Activated CD8-positive, alpha-beta T cell treated with anti-CD3 and anti-CD28 coated beads for 36 hours (primary cell): ENCODE data around the gene RTKN2. TPM values are rescaled to one million over a fixed set of nuclear protein-coding genes. Genes with fewer than 3 reads are reported as not detected.

Experiments
- ATAC-seq: fragments of 200-7000 bp; cut with Tn5 transposase; one replicate; pipeline ENCODE4 v1.10.0; 2021; ENCODE audit warnings: mild to moderate bottlenecking, moderate library complexity
- CTCF ChIA-PET: fragments of 350-600 bp; sonication (Branson Sonifier 250); formaldehyde crosslinking; loops from one replicate; lab custom pipeline; 2021; ENCODE audit warnings: antibody characterized with exemption; lab: Charles Lee
- POLR2A ChIA-PET: fragments of 350-600 bp; sonication (Branson Sonifier 250); formaldehyde crosslinking; loops from one replicate; lab custom pipeline; 2021; ENCODE audit warnings: antibody characterized with exemption; lab: Charles Lee
- DNase-seq: peaks from one replicate; pipeline ENCODE4 v3.0.0-alpha.2; 2020
- H3K27ac Mint-ChIP-seq: one replicate; pipeline ENCODE4 v1.8.0; 2021; ENCODE audit warnings: mild to moderate bottlenecking, mixed read lengths
- H3K27me3 Mint-ChIP-seq: one replicate; pipeline ENCODE4 v1.8.0; 2021; ENCODE audit warnings: mixed read lengths
- H3K36me3 Mint-ChIP-seq: one replicate; pipeline ENCODE4 v1.8.0; 2021; ENCODE audit warnings: low read depth, mixed read lengths
- H3K4me1 Mint-ChIP-seq: one replicate; pipeline ENCODE4 v1.8.0; 2021; ENCODE audit warnings: low read depth, mixed read lengths
- H3K4me3 Mint-ChIP-seq: one replicate; pipeline ENCODE4 v1.8.0; 2021; ENCODE audit warnings: mild to moderate bottlenecking, moderate library complexity, mixed read lengths
- H3K9me3 Mint-ChIP-seq: one replicate; pipeline ENCODE4 v1.8.0; 2021; ENCODE audit warnings: mixed read lengths
- CTCF ChIP-seq: fragments of 200-600 bp; IDR thresholded peaks from one replicate; pipeline ENCODE4 v1.8.0; 2022; ENCODE audit warnings: antibody characterized with exemption, mild to moderate bottlenecking
- intact Hi-C: fragments of 100-400 bp; cut with micrococcal nuclease; formaldehyde crosslinking; loops from one replicate; pipeline ENCODE4 v1.10.0; 2022
- total RNA-seq, 2 experiments: library from RNA; stranded (reverse); gene quantifications; one replicate each; pipeline ENCODE4 v1.2.3, GENCODE V29; 2021

RTKN2 gene
- total RNA-seq, 2 experiments from 2014 or later, result 1.1 to 1.4 TPM

- H3K27ac Mint-ChIP-seq, result peak overlapping the region; percentile 55
- CTCF ChIA-PET, result interaction anchor here (0.7 to 1.4 kb wide), 5 partner anchors 10 to 196 kb away, joined by 3 to 4 read pairs (median 3); no protein-coding TSS in a partner anchor
- ATAC-seq, result no peak
- peaks cover 2% of the 10 kb centered on the region for H3K36me3 Mint-ChIP-seq
- H3K4me3 Mint-ChIP-seq, result peak overlapping the region; percentile 16
- H3K27me3 Mint-ChIP-seq, result no peaks in the 10 kb centered on the region
- H3K9me3 Mint-ChIP-seq, result no peaks in the 10 kb centered on the region
- POLR2A ChIA-PET, result no interaction called here
- intact Hi-C loops, result no loop called here
- no peak for TF ChIP-seq CTCF
- DNase-seq, result no peak
- peaks cover 19% of the 10 kb centered on the region for H3K4me1 Mint-ChIP-seq
Observed at GRCh38 chr10:62233356-62234076, 35.1 kb downstream of the RTKN2 start.

GRCh38 chr10:62231805-62232204 lies 36.8 kb downstream of the RTKN2 start:
- H3K9me3 Mint-ChIP-seq, result no peaks in the 10 kb centered on the region
- intact Hi-C loops, result no loop called here
- no peak for ATAC-seq
- H3K27ac Mint-ChIP-seq, result no peak overlapping the region
- peaks cover 19% of the 10 kb centered on the region for H3K4me1 Mint-ChIP-seq
- ChIA-PET CTCF (interaction anchor here (2.8 kb wide), 1 partner anchor 13 kb away, joined by 7 read pairs; no protein-coding TSS in a partner anchor), POLR2A (interaction anchor here (1.5 kb wide), 1 partner anchor 46 kb away, joined by 3 read pairs; no protein-coding TSS in a partner anchor)
- no peak overlapping the region for H3K4me3 Mint-ChIP-seq
- no peaks in the 10 kb centered on the region for H3K27me3 Mint-ChIP-seq
- no peak for TF ChIP-seq CTCF
- DNase-seq, result no peak
- peaks cover 2% of the 10 kb centered on the region for H3K36me3 Mint-ChIP-seq

- DNase-seq, result no peak
- Mint-ChIP-seq H3K36me3 (peaks cover 2% of the 10 kb centered on the region), H3K4me3 (no peak overlapping the region), H3K27ac (no peak overlapping the region), H3K4me1 (peaks cover 19% of the 10 kb centered on the region), H3K9me3 (no peaks in the 10 kb centered on the region), H3K27me3 (no peaks in the 10 kb centered on the region)
- intact Hi-C loops, result no loop called here
- ATAC-seq, result no peak
- TF ChIP-seq CTCF, result no peak
- ChIA-PET POLR2A (interaction anchor here (0.8 kb wide), 1 partner anchor 12 kb away, joined by 4 read pairs; no protein-coding TSS in a partner anchor), CTCF (interaction anchor here (2.8 kb wide), 1 partner anchor 14 kb away, joined by 7 read pairs; no protein-coding TSS in a partner anchor)
Observed at GRCh38 chr10:62231371-62231770, 37.3 kb downstream of the RTKN2 start.

- DNase-seq (no peak), ATAC-seq (no peak)
- intact Hi-C loops, result no loop called here
- POLR2A ChIA-PET, result interaction anchor here (0.8 kb wide), 1 partner anchor 13 kb away, joined by 4 read pairs; no protein-coding TSS in a partner anchor
- H3K27ac Mint-ChIP-seq, result no peak overlapping the region
- H3K36me3 Mint-ChIP-seq, result peaks cover 2% of the 10 kb centered on the region
- no peaks in the 10 kb centered on the region for H3K9me3 Mint-ChIP-seq
- TF ChIP-seq CTCF, result no peak
- peaks cover 18% of the 10 kb centered on the region for H3K4me1 Mint-ChIP-seq
- CTCF ChIA-PET, result interaction anchor here (2.8 kb wide), 1 partner anchor 15 kb away, joined by 7 read pairs; no protein-coding TSS in a partner anchor
- H3K27me3 Mint-ChIP-seq, result no peaks in the 10 kb centered on the region
- H3K4me3 Mint-ChIP-seq, result no peak overlapping the region
Observed at GRCh38 chr10:62230344-62231121, 38.1 kb downstream of the RTKN2 start.
